ENCODE measurements around the gene GZMB.
"Not testable (repeated sequence)": the region's sequence is repeated elsewhere in the genome, so short reads cannot be mapped to it uniquely, and the experiment has no call there.

Gene GZMB

GRCh38 chr14:24597403-24597802, 36.6 kb downstream of the GZMB start (continued):
- no peak for TF ChIP-seq PATZ1 (CRISPR knock-in tag; IDR thresholded peaks at IDR 0.05; ENCODE audit: borderline replicate concordance)

DNA sequence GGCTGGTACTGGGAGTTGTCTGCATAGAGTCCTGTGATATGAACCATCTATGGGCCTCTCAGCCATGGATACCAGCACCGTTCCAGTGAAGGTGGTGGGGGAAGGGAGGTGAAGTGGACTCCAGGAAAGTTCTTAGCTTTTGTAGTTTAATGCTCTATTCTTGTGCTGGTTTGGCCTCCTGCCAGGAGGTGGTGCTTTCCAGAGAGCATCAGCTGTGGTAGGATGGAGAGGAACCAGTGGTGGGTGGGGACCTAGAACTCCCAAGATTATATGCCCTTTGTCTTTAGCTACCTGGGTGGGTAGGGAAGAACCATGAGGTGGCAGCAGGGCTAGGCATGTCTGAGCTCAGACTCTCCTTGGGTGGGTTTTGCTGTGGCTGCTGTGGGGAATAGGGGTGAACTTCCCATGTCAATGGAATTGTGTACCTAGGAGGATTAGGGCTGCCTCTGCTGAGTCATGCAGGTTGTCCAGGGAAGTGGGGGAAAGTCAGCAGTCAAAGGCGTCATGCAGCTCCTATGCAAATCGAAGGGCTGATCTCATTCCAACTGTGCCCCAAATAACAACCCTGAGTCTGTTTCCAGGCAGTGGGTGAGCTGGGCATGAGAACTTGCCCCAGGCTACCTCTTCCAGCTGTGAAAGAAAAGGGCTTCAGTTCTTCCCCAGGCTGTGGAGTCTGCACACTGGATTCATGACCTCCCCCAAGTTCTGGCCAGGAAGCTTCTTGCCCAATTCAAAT, 38.7 kb downstream of the GZMB start:
- no peak for ATAC-seq
- TF ChIP-seq CSRNP3 (CRISPR knock-in tag; IDR thresholded peaks at IDR 0.05) = no peak
- no peak for TF ChIP-seq ZFP3 (CRISPR knock-in tag; IDR thresholded peaks at IDR 0.05)
- no peak for TF ChIP-seq BACH2 (CRISPR knock-in tag; IDR thresholded peaks at IDR 0.05; ENCODE audit: borderline replicate concordance)
- TF ChIP-seq RARB (CRISPR knock-in tag; IDR thresholded peaks at IDR 0.05) = no peak
- TF ChIP-seq, protein P1, sequence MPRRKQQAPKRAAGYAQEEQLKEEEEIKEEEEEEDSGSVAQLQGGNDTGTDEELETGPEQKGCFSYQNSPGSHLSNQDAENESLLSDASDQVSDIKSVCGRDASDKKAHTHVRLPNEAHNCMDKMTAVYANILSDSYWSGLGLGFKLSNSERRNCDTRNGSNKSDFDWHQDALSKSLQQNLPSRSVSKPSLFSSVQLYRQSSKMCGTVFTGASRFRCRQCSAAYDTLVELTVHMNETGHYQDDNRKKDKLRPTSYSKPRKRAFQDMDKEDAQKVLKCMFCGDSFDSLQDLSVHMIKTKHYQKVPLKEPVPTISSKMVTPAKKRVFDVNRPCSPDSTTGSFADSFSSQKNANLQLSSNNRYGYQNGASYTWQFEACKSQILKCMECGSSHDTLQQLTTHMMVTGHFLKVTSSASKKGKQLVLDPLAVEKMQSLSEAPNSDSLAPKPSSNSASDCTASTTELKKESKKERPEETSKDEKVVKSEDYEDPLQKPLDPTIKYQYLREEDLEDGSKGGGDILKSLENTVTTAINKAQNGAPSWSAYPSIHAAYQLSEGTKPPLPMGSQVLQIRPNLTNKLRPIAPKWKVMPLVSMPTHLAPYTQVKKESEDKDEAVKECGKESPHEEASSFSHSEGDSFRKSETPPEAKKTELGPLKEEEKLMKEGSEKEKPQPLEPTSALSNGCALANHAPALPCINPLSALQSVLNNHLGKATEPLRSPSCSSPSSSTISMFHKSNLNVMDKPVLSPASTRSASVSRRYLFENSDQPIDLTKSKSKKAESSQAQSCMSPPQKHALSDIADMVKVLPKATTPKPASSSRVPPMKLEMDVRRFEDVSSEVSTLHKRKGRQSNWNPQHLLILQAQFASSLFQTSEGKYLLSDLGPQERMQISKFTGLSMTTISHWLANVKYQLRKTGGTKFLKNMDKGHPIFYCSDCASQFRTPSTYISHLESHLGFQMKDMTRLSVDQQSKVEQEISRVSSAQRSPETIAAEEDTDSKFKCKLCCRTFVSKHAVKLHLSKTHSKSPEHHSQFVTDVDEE (CRISPR knock-in tag; IDR thresholded peaks at IDR 0.05) = no peak
- no peak for TF ChIP-seq OSR1 (CRISPR knock-in tag; IDR thresholded peaks at IDR 0.05)
- no peak for TF ChIP-seq PPARA (CRISPR knock-in tag; IDR thresholded peaks at IDR 0.05; ENCODE audit: borderline replicate concordance)
- TF ChIP-seq ESRRG (CRISPR knock-in tag; IDR thresholded peaks at IDR 0.05) = no peak
- TF ChIP-seq, protein P2, sequence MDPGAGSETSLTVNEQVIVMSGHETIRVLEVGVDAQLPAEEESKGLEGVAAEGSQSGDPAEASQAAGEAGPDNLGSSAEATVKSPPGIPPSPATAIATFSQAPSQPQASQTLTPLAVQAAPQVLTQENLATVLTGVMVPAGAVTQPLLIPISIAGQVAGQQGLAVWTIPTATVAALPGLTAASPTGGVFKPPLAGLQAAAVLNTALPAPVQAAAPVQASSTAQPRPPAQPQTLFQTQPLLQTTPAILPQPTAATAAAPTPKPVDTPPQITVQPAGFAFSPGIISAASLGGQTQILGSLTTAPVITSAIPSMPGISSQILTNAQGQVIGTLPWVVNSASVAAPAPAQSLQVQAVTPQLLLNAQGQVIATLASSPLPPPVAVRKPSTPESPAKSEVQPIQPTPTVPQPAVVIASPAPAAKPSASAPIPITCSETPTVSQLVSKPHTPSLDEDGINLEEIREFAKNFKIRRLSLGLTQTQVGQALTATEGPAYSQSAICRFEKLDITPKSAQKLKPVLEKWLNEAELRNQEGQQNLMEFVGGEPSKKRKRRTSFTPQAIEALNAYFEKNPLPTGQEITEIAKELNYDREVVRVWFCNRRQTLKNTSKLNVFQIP (CRISPR knock-in tag; IDR thresholded peaks at IDR 0.05; ENCODE audit: borderline replicate concordance, low read depth) = no peak
- TF ChIP-seq ZC3H10 (CRISPR knock-in tag; IDR thresholded peaks at IDR 0.05) = no peak

DNA sequence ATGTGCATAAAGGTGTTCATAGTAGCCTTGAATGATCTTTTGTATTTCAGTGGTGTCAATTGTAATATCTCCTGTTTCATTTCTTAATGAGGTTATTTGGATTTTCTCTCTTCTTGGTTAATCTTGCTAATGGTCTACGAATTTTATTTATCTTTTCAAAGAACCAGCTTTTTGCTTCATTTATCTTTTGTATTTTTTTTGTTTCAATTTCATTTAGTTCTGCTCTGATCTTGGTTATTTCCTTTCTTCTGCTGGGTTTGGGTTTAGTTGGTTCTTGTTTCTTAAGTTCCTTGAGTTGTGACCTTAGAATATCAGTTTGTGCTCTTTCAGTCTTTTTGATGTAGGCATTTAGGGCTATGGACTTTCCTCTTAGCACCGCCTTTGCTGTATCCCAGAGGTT, 43.0 kb downstream of the GZMB start:
- ATAC-seq = not testable (repeated sequence)

DNA sequence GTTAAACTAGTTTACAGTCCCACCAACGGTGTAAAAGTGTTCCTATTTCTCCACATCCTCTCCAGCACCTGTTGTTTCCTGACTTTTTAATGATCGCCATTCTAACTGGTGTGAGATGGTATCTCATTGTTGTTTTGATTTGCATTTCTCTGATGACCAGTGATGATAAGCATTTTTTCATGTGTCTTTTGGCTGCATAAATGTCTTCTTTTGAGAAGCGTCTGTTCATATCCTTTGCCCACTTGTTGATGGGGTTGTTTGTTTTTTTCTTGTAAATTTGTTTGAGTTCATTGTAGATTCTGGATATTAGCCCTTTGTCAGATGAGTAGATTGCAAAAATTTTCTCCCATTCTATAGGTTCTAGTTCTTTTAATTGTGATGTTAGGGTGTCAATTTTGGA, 49.6 kb downstream of the GZMB start:
- ATAC-seq = not testable (repeated sequence)
